ENCODE measurements around the gene ADAM19.

ADAM19 gene

GRCh38 chr5:157458835-157459234, 116.7 kb downstream of the ADAM19 start:
- no peak for TF ChIP-seq CTCF (IDR thresholded peaks at IDR 0.05; ENCODE audit: insufficient read depth, low read length, poor library complexity, severe bottlenecking)
- no peaks in the 10 kb centered on the region for H3K27me3 ChIP-seq (replicated peaks; ENCODE audit: control insufficient read depth, insufficient read depth, low read length)
- DNase-seq (ENCODE audit: extremely low read depth, insufficient read length): no peak
- no peaks in the 10 kb centered on the region for H3K36me3 ChIP-seq (ENCODE audit: control insufficient read depth, insufficient read depth, low read length)
- H3K4me3 ChIP-seq (replicated peaks; ENCODE audit: low read depth, low read length): no peak overlapping the region

- no peaks in the 10 kb centered on the region for H3K27me3 ChIP-seq (replicated peaks; ENCODE audit: control insufficient read depth, insufficient read depth, low read length)
- H3K36me3 ChIP-seq (ENCODE audit: control insufficient read depth, insufficient read depth, low read length): no peaks in the 10 kb centered on the region
- no peak for DNase-seq (ENCODE audit: extremely low read depth, insufficient read length)
- TF ChIP-seq CTCF (IDR thresholded peaks at IDR 0.05; ENCODE audit: insufficient read depth, low read length, poor library complexity, severe bottlenecking): no peak
- no peak overlapping the region for H3K4me3 ChIP-seq (replicated peaks; ENCODE audit: low read depth, low read length)
These were observed 118.2 kb downstream of the ADAM19 start for GRCh38 chr5:157457391-157457790.

- TF ChIP-seq CTCF (IDR thresholded peaks at IDR 0.05; ENCODE audit: insufficient read depth, low read length, poor library complexity, severe bottlenecking): no peak
- no peaks in the 10 kb centered on the region for H3K27me3 ChIP-seq (replicated peaks; ENCODE audit: control insufficient read depth, insufficient read depth, low read length)
- no peaks in the 10 kb centered on the region for H3K36me3 ChIP-seq (ENCODE audit: control insufficient read depth, insufficient read depth, low read length)
- DNase-seq (ENCODE audit: extremely low read depth, insufficient read length): no peak
- no peak overlapping the region for H3K4me3 ChIP-seq (replicated peaks; ENCODE audit: low read depth, low read length)
These were observed 119.3 kb downstream of the ADAM19 start for GRCh38 chr5:157456301-157456700.

GRCh38 chr5:157455057-157455456, 120.5 kb downstream of the ADAM19 start:
- no peak for DNase-seq (ENCODE audit: extremely low read depth, insufficient read length)
- H3K36me3 ChIP-seq (ENCODE audit: control insufficient read depth, insufficient read depth, low read length): no peaks in the 10 kb centered on the region
- H3K27me3 ChIP-seq (replicated peaks; ENCODE audit: control insufficient read depth, insufficient read depth, low read length): no peaks in the 10 kb centered on the region
- no peak for TF ChIP-seq CTCF (IDR thresholded peaks at IDR 0.05; ENCODE audit: insufficient read depth, low read length, poor library complexity, severe bottlenecking)
- no peak overlapping the region for H3K4me3 ChIP-seq (replicated peaks; ENCODE audit: low read depth, low read length)

GRCh38 chr5:157454273-157454672, 121.3 kb downstream of the ADAM19 start:
- no peaks in the 10 kb centered on the region for H3K36me3 ChIP-seq (ENCODE audit: control insufficient read depth, insufficient read depth, low read length)
- H3K27me3 ChIP-seq (replicated peaks; ENCODE audit: control insufficient read depth, insufficient read depth, low read length): no peaks in the 10 kb centered on the region
- DNase-seq (ENCODE audit: extremely low read depth, insufficient read length): no peak
- TF ChIP-seq CTCF (IDR thresholded peaks at IDR 0.05; ENCODE audit: insufficient read depth, low read length, poor library complexity, severe bottlenecking): no peak
- no peak overlapping the region for H3K4me3 ChIP-seq (replicated peaks; ENCODE audit: low read depth, low read length)

GRCh38 chr5:157451806-157452205, 123.8 kb downstream of the ADAM19 start:
- no peak for DNase-seq (ENCODE audit: extremely low read depth, insufficient read length)
- Histone ChIP-seq H3K36me3 (ENCODE audit: control insufficient read depth, insufficient read depth, low read length) (no peaks in the 10 kb centered on the region), H3K4me3 (replicated peaks; ENCODE audit: low read depth, low read length) (no peak overlapping the region), H3K27me3 (replicated peaks; ENCODE audit: control insufficient read depth, insufficient read depth, low read length) (no peaks in the 10 kb centered on the region)
- no peak for TF ChIP-seq CTCF (IDR thresholded peaks at IDR 0.05; ENCODE audit: insufficient read depth, low read length, poor library complexity, severe bottlenecking)
